ENCODE results near the gene CNPY4.
A peak's percentile ranks its signal among the peaks of the same experiment; 100 is the strongest.

CNPY4 gene

DNA sequence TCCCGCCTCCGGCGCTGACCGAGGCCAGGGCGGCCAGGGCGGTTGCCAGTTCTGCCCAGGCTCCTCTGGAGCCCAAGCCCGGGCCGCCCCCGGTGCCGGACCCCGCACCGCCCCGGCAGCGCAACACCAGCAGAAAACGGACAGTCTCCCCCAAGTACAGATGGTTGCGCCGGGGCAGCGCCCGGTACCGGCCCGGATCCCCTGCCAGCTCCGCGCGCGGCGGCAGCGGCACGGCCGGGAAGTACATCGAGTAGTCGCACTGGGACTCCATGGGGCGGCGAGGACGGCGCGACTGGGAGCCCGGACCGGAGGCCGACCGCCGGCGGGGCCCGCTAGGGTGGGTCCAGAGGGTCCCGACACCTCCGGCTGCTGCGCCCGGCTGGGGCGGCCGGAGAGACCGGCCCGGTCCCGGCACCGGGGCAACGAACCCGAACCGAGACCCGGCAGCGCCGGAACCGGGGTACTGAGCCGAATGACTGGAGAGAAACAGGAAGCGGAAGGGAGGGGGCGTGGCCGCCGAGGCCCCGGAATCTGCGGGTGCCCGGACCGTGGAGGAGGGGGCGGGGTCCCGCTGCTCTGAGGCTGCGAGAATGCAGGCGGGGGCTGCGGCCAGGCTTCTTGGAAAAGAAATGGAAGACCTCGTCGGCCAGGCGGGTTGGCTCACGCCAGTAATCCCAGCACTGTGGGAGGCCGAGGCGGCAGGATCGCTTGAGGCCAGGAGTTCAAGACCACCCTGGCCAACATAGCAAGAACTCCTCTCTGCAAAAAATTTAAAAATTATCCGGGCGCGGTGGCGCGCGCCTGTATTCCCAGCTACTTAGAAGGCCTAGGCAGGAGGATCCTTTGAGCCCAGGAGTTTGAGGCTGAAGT is 39.0 kb downstream of the CNPY4 start, which contains the start of gene TRAPPC14:
Gene TRAPPC14, minus strand, starts transcription at position 495 of the 870 bp plus-strand sequence. Its CDS starts 224 bp downstream, at position 271.
- no peak for TF ChIP-seq CTCF (conservative IDR thresholded peaks at IDR 0.05; ENCODE audit: low read depth, low read length)
- DNase-seq (ENCODE audit: low read depth) = peak; percentile 82
- peak within 1 kb of the TSS; percentile 77 for H3K4me3 ChIP-seq (ENCODE audit: low read depth, low read length)

DNA sequence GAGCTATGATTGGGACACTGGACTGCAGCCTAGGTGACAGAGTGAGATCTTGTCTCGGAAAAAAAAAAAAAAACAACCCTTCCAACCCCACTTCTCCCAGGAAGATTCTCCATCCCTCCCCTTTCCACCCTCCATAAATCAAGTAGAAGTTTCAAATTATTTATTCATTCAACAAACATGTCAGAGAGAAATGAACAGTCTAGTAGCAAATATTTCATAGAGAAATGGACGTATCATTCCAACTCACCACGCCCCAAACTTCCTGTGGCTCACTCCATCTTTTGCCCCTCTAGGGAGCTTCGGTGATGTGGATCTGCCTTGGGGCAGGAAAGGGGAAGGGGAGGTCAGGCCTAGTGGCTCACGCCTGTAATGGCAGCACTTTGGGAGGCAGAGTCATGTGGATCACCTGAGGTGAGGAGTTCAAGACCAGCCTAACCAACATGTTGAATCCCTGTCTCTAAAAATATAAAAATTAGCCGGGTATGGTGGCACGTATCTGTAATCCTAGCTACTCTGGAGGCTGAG is 39.7 kb downstream of the CNPY4 start:
- peak; percentile 2 for TF ChIP-seq CTCF (conservative IDR thresholded peaks at IDR 0.05; ENCODE audit: low read depth, low read length)
- DNase-seq (ENCODE audit: low read depth) = no peak
- H3K4me3 ChIP-seq (ENCODE audit: low read depth, low read length) = peak overlapping the region; percentile 77

DNA sequence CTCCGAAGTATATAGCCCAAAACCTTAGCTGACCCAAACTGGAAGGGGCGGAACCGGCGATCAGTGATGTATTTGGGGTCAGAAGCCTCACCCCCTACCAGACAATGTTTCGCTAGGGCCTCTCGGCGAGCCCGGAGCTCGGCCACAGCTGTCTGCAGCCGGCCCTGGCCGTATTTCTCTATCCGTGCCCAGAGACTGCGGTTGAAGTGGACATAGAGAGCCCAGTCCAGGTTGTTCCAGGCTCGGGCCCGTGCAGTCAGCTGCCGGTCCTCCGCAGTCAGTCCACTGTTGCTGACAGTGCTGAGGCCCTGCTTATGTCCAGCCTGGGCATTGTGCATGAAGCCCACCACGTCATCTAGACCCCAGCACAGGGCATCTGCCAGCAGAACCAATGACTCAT is 40.6 kb downstream of the CNPY4 start:
- no peak for TF ChIP-seq CTCF (conservative IDR thresholded peaks at IDR 0.05; ENCODE audit: low read depth, low read length)
- DNase-seq (ENCODE audit: low read depth) = no peak
- H3K4me3 ChIP-seq (ENCODE audit: low read depth, low read length) = no peak overlapping the region

DNA sequence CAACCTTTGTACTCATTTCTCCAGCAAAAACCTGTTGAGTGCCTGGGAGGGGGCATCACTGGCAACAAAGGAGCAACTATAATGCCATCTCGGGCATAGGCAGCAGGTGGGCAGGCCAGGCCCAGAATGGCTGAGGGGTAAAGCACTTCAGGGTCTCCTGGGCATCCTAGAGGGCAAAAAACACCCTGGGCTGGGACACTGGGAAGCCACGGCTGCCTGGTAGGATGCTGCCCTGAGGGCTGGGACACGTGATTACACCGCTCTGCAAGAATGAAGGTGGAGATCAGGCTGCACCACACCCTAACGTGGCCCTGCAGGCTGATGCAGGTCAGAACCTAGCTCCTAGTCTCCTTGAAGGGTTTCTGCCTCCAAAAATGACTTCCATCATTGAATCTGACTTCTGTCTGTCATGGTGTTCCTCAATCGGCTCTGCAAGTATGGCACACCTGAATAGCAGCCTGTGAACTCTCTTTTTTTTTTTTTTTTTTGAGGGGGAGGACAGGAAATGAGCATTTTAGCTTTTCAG is 43.6 kb downstream of the CNPY4 start:
- DNase-seq (ENCODE audit: low read depth) = no peak

GRCh38 chr7:100163871-100164270 is 44.4 kb downstream of the CNPY4 start:
- no peak for TF ChIP-seq CTCF (conservative IDR thresholded peaks at IDR 0.05; ENCODE audit: low read depth, low read length)
- H3K4me3 ChIP-seq (ENCODE audit: low read depth, low read length) = no peak overlapping the region
- DNase-seq (ENCODE audit: low read depth) = no peak

More for the DNA sequence above, 43.6 kb downstream of the CNPY4 start:
- H3K4me3 ChIP-seq (ENCODE audit: low read depth, low read length) = no peak overlapping the region
- no peak for TF ChIP-seq CTCF (conservative IDR thresholded peaks at IDR 0.05; ENCODE audit: low read depth, low read length)

DNA sequence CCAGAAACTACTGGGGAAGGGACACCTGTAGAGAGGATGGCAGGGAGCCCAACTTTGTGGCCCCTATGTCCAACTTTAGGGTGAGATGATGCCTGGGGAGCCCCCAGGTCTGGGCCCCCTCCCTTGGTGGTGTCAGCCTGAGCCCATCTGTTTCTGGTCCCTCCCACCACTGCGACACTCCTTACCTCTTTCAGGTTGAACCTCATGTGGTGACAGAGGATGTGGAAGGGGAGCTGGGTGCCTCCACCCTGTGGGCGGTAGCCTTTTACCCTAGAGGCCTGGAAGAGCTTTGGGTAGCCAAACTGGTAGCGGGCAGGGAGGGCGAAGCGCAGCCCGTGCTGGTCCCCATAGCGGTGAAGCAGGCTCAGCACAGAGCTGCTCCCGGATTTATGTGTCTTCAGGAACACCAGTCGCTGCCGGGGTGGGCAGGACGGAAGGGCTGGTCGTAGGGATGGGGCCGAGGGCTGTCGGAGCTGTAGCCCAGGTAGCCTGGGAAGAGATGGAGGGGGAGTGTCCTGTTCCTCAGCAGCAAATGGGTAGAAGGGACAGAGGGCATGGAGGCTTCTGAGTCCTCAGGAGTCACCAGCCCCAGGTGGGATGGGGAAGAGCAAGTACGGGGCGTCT is 47.0 kb downstream of the CNPY4 start:
- no peak for TF ChIP-seq CTCF (conservative IDR thresholded peaks at IDR 0.05; ENCODE audit: low read depth, low read length)
- no peak overlapping the region for H3K4me3 ChIP-seq (ENCODE audit: low read depth, low read length)
- no peak for DNase-seq (ENCODE audit: low read depth)

All from choroid plexus epithelial cell (primary cell).